Tibial artery (tissue), 4 donors: ENCODE data around the gene KCNH6.

Source experiments
- DNase-seq, 2 donors: peaks; one replicate each; pipeline ENCODE4 v3.0.0-alpha.2; 2019
- H3K27ac ChIP-seq, 2 donors: fragments of 200-600 bp; sonication (generic) in 1 of 2; 1 replicate in 1 of 2; 2 replicates in 1 of 2; pipeline ENCODE4 v1.5.1; 2018 to 2019; ENCODE audit warnings: mild to moderate bottlenecking in 1 of 2
- H3K27me3 ChIP-seq, 2 donors: fragments of 200-600 bp; sonication (generic) in 1 of 2; one replicate each; pipeline versions ENCODE4 v1.5.1 to v1.6.0; 2016 to 2019
- H3K36me3 ChIP-seq, 3 donors: fragments of 200-600 bp; sonication (generic) in 2 of 3; one replicate each; pipeline ENCODE4 v1.5.1; 2016 to 2019; ENCODE audit warnings: mild to moderate bottlenecking in 2 of 3
- H3K4me1 ChIP-seq, 4 donors: fragments of 200-600 bp; sonication (generic) in 2 of 4; 1 replicate in 3 of 4; 2 replicates in 1 of 4; pipeline ENCODE4 v1.5.1; 2016 to 2019
- H3K4me3 ChIP-seq, 2 donors: fragments of 200-600 bp; sonication (generic) in 1 of 2; 1 replicate in 1 of 2; 2 replicates in 1 of 2; pipeline ENCODE4 v1.5.1; 2018 to 2019; ENCODE audit warnings: mild to moderate bottlenecking in 2 of 2
- H3K9me3 ChIP-seq, 3 donors: fragments of 200-600 bp; sonication (generic) in 1 of 3; one replicate each; pipeline ENCODE4 v1.5.1; 2016 to 2019
- CTCF ChIP-seq, 2 experiments: fragments of 200-600 bp in 1 of 2; fragments of 450-650 bp in 1 of 2; IDR thresholded peaks; one replicate each; pipeline ENCODE4 v1.5.1; 2017 to 2019; ENCODE audit warnings: antibody characterized with exemption in 2 of 2, mild to moderate bottlenecking in 1 of 2, moderate library complexity in 1 of 2
- intact Hi-C: fragments of 100-400 bp; cut with DNase I; formaldehyde crosslinking; loops from one replicate; pipeline ENCODE4 v1.15.0; 2023; ENCODE audit warnings: low total_unique reads

The KCNH6 gene

GRCh38 chr17:63544467-63545301 is 21.5 kb downstream of the KCNH6 start:
- Histone ChIP-seq H3K36me3 (no peaks in the 10 kb centered on the region), H3K27me3 (peaks cover 0 to 20% of the 10 kb centered on the region in 2 donors), H3K27ac (no peak overlapping the region), H3K4me1 (peaks cover 0 to 8% (median 0%) of the 10 kb centered on the region in 4 donors), H3K9me3 (no peaks in the 10 kb centered on the region), H3K4me3 (no peak overlapping the region)
- intact Hi-C loops: no loop called here
- no peak for TF ChIP-seq CTCF (IDR thresholded peaks at IDR 0.05)
- DNase-seq: peak in 1 of 2 donors; percentile 42

- H3K4me1 ChIP-seq: peaks cover 0 to 13% (median 2%) of the 10 kb centered on the region in 4 donors
- peak in 1 of 2 donors; percentile 34 for DNase-seq
- no peaks in the 10 kb centered on the region for H3K36me3 ChIP-seq
- no peak overlapping the region for H3K4me3 ChIP-seq
- no peaks in the 10 kb centered on the region for H3K9me3 ChIP-seq
- no peak overlapping the region for H3K27ac ChIP-seq
- peaks cover 0 to 8% of the 10 kb centered on the region in 2 donors for H3K27me3 ChIP-seq
- intact Hi-C loops: no loop called here
- TF ChIP-seq CTCF (IDR thresholded peaks at IDR 0.05): no peak
These were observed 23.3 kb downstream of the KCNH6 start for GRCh38 chr17:63546308-63547082.

- H3K4me3 ChIP-seq: no peak overlapping the region
- H3K27me3 ChIP-seq: peaks cover 0 to 3% of the 10 kb centered on the region in 2 donors
- no peaks in the 10 kb centered on the region for H3K36me3 ChIP-seq
- intact Hi-C loops: no loop called here
- no peak overlapping the region for H3K27ac ChIP-seq
- peaks cover 0 to 19% (median 6%) of the 10 kb centered on the region in 4 donors for H3K4me1 ChIP-seq
- TF ChIP-seq CTCF (IDR thresholded peaks at IDR 0.05): no peak
- H3K9me3 ChIP-seq: no peaks in the 10 kb centered on the region
- DNase-seq: no peak
These were observed 23.9 kb downstream of the KCNH6 start for GRCh38 chr17:63547083-63547523.

- peaks cover 0 to 43% (median 18%) of the 10 kb centered on the region in 4 donors for H3K4me1 ChIP-seq
These were observed 26.3 kb downstream of the KCNH6 start for GRCh38 chr17:63549289-63549945.

More at GRCh38 chr17:63549289-63549945, 26.3 kb downstream of the KCNH6 start:
- peak overlapping the region; percentile 84 to 85 for H3K4me3 ChIP-seq
- no peaks in the 10 kb centered on the region for H3K9me3 ChIP-seq
- intact Hi-C loops: no loop called here
- TF ChIP-seq CTCF (IDR thresholded peaks at IDR 0.05): no peak
- H3K27me3 ChIP-seq: no peaks in the 10 kb centered on the region
- DNase-seq: no peak
- no peaks in the 10 kb centered on the region for H3K36me3 ChIP-seq
- H3K27ac ChIP-seq: peak overlapping the region; percentile 95
